GM12875 (cell line): Measurements from ENCODE around the gene B4GAT1.

Source experiments
- H3K4me3 ChIP-seq: one replicate; pipeline ENCODE4 v1.5.1; 2011; ENCODE audit warnings: low read depth, low read length, control low read depth
- CTCF ChIP-seq: IDR thresholded peaks from 2 replicates; pipeline ENCODE4 v1.5.1; 2011; ENCODE audit warnings: low read depth, mild to moderate bottlenecking, control low read depth, inconsistent platforms, low read length, moderate library complexity, borderline replicate concordance; ENCODE audit not compliant: insufficient read depth

Gene B4GAT1

GRCh38 chr11:66337103-66337899 is 10.1 kb downstream of the B4GAT1 start:
- TF ChIP-seq CTCF = no peak
- H3K4me3 ChIP-seq = no peak overlapping the region

- H3K4me3 ChIP-seq = no peak within 1 kb of the TSS
- TF ChIP-seq CTCF = no peak
These were observed 11.0 kb downstream of the B4GAT1 start, which contains the start of gene RIN1 for GRCh38 chr11:66336234-66337102. RIN1 (minus strand) TSS chr11:66336434; CDS start chr11:66336402, 32 bp downstream.

- no peak for TF ChIP-seq CTCF
- H3K4me3 ChIP-seq = no peak overlapping the region
These were observed 11.7 kb downstream of the B4GAT1 start for GRCh38 chr11:66335531-66336233.

- TF ChIP-seq CTCF = no peak
- no peak overlapping the region for H3K4me3 ChIP-seq
These were observed 12.6 kb downstream of the B4GAT1 start for GRCh38 chr11:66334605-66335442.

- TF ChIP-seq CTCF = no peak
- H3K4me3 ChIP-seq = no peak overlapping the region
These were observed 13.4 kb downstream of the B4GAT1 start for GRCh38 chr11:66333896-66334604.

GRCh38 chr11:66333220-66333877 is 14.1 kb downstream of the B4GAT1 start:
- no peak for TF ChIP-seq CTCF
- H3K4me3 ChIP-seq = no peak overlapping the region
